ENCODE measurements around the gene DSP. TPM values are rescaled to one million over a fixed set of nuclear protein-coding genes. Genes with fewer than 3 reads are reported as not detected.
A peak's percentile ranks its signal among the peaks of the same experiment; 100 is the strongest.

DSP gene
- total and polyA plus RNA-seq, 2 of the 13 experiments (the other 11 are each of a cell fraction or from before 2014, with no cell fraction given): 89.8 to 117 TPM

DNA sequence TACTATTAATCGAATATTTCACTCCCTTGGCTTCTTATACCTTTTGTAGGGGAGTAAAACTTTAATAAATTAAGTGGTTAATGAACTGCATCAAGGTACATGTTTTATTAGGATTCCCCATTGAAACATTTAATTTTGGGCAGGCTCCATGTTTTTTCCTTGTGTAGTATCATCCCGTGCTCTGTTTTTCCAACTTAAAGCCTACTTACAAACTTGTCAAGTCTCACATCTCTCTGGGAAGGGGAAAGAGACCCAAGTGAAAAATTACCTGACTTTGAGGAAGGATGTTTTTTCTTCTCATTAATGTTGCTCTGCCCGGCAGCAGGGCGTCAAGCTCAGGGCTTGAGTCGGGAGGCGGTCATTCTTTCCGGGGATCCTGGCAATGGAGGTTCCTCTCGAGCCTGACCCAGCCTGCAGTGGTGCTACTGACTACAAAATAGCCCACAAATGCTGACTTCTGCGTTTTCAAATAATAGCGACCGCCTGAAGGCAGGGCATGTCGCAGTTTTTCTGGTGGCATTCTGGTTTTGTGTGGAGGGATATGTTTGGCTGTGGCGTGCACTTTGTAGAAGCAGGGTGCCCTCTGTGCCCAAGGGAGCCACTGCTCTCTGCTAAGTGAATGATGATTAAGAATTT lies 2.4 kb downstream of the DSP start (continued):
- TF ChIP-seq FIP1L1 (IDR thresholded peaks at IDR 0.05; ENCODE audit: borderline replicate concordance, insufficient read depth, low read depth, low read length) (no peak), ZNF432 (CRISPR knock-in tag; IDR thresholded peaks at IDR 0.05; ENCODE audit: borderline replicate concordance) (no peak), NFE2L2 (IDR thresholded peaks at IDR 0.05; ENCODE audit: low read length) (no peak), ZFAT (CRISPR knock-in tag; conservative IDR thresholded peaks at IDR 0.05) (no peak), RFX5 (IDR thresholded peaks at IDR 0.05; ENCODE audit: low read depth, low read length) (no peak), GFI1 (CRISPR knock-in tag; IDR thresholded peaks at IDR 0.05; ENCODE audit: borderline replicate concordance) (no peak), DPF2 (CRISPR knock-in tag; IDR thresholded peaks at IDR 0.05; ENCODE audit: borderline replicate concordance, low read depth) (no peak), ZNF460 (CRISPR knock-in tag; IDR thresholded peaks at IDR 0.05; ENCODE audit: borderline replicate concordance) (no peak), POLR2G (IDR thresholded peaks at IDR 0.05; ENCODE audit: low read depth, low read length) (peak; percentile 52), ZFX (CRISPR knock-in tag; IDR thresholded peaks at IDR 0.05; ENCODE audit: low read depth) (no peak), ADNP (CRISPR knock-in tag; IDR thresholded peaks at IDR 0.05) (no peak), HDAC6 (IDR thresholded peaks at IDR 0.05; ENCODE audit: low read depth, low read length) (no peak), ZMYM4 (CRISPR knock-in tag; IDR thresholded peaks at IDR 0.05) (0 out of 2 replicates have a peak, but pooled peaks have one; percentile 29)
- TF ChIP-seq, protein P1, sequence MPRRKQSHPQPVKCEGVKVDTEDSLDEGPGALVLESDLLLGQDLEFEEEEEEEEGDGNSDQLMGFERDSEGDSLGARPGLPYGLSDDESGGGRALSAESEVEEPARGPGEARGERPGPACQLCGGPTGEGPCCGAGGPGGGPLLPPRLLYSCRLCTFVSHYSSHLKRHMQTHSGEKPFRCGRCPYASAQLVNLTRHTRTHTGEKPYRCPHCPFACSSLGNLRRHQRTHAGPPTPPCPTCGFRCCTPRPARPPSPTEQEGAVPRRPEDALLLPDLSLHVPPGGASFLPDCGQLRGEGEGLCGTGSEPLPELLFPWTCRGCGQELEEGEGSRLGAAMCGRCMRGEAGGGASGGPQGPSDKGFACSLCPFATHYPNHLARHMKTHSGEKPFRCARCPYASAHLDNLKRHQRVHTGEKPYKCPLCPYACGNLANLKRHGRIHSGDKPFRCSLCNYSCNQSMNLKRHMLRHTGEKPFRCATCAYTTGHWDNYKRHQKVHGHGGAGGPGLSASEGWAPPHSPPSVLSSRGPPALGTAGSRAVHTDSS (CRISPR knock-in tag; conservative IDR thresholded peaks at IDR 0.05): no peak
- TF ChIP-seq, protein P2, sequence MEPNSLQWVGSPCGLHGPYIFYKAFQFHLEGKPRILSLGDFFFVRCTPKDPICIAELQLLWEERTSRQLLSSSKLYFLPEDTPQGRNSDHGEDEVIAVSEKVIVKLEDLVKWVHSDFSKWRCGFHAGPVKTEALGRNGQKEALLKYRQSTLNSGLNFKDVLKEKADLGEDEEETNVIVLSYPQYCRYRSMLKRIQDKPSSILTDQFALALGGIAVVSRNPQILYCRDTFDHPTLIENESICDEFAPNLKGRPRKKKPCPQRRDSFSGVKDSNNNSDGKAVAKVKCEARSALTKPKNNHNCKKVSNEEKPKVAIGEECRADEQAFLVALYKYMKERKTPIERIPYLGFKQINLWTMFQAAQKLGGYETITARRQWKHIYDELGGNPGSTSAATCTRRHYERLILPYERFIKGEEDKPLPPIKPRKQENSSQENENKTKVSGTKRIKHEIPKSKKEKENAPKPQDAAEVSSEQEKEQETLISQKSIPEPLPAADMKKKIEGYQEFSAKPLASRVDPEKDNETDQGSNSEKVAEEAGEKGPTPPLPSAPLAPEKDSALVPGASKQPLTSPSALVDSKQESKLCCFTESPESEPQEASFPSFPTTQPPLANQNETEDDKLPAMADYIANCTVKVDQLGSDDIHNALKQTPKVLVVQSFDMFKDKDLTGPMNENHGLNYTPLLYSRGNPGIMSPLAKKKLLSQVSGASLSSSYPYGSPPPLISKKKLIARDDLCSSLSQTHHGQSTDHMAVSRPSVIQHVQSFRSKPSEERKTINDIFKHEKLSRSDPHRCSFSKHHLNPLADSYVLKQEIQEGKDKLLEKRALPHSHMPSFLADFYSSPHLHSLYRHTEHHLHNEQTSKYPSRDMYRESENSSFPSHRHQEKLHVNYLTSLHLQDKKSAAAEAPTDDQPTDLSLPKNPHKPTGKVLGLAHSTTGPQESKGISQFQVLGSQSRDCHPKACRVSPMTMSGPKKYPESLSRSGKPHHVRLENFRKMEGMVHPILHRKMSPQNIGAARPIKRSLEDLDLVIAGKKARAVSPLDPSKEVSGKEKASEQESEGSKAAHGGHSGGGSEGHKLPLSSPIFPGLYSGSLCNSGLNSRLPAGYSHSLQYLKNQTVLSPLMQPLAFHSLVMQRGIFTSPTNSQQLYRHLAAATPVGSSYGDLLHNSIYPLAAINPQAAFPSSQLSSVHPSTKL (CRISPR knock-in tag; IDR thresholded peaks at IDR 0.05): 0 out of 2 replicates have a peak, but pooled peaks have one; percentile 22
- TF ChIP-seq, protein P3, sequence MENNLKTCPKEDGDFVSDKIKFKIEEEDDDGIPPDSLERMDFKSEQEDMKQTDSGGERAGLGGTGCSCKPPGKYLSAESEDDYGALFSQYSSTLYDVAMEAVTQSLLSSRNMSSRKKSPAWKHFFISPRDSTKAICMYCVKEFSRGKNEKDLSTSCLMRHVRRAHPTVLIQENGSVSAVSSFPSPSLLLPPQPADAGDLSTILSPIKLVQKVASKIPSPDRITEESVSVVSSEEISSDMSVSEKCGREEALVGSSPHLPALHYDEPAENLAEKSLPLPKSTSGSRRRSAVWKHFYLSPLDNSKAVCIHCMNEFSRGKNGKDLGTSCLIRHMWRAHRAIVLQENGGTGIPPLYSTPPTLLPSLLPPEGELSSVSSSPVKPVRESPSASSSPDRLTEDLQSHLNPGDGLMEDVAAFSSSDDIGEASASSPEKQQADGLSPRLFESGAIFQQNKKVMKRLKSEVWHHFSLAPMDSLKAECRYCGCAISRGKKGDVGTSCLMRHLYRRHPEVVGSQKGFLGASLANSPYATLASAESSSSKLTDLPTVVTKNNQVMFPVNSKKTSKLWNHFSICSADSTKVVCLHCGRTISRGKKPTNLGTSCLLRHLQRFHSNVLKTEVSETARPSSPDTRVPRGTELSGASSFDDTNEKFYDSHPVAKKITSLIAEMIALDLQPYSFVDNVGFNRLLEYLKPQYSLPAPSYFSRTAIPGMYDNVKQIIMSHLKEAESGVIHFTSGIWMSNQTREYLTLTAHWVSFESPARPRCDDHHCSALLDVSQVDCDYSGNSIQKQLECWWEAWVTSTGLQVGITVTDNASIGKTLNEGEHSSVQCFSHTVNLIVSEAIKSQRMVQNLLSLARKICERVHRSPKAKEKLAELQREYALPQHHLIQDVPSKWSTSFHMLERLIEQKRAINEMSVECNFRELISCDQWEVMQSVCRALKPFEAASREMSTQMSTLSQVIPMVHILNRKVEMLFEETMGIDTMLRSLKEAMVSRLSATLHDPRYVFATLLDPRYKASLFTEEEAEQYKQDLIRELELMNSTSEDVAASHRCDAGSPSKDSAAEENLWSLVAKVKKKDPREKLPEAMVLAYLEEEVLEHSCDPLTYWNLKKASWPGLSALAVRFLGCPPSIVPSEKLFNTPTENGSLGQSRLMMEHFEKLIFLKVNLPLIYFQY (CRISPR knock-in tag; IDR thresholded peaks at IDR 0.05; ENCODE audit: borderline replicate concordance): no peak
- TF ChIP-seq, protein P4, sequence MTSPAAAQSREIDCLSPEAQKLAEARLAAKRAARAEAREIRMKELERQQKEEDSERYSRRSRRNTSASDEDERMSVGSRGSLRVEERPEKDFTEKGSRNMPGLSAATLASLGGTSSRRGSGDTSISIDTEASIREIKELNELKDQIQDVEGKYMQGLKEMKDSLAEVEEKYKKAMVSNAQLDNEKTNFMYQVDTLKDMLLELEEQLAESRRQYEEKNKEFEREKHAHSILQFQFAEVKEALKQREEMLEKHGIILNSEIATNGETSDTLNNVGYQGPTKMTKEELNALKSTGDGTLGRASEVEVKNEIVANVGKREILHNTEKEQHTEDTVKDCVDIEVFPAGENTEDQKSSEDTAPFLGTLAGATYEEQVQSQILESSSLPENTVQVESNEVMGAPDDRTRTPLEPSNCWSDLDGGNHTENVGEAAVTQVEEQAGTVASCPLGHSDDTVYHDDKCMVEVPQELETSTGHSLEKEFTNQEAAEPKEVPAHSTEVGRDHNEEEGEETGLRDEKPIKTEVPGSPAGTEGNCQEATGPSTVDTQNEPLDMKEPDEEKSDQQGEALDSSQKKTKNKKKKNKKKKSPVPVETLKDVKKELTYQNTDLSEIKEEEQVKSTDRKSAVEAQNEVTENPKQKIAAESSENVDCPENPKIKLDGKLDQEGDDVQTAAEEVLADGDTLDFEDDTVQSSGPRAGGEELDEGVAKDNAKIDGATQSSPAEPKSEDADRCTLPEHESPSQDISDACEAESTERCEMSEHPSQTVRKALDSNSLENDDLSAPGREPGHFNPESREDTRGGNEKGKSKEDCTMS (CRISPR knock-in tag; conservative IDR thresholded peaks at IDR 0.05): no peak
